NCI-H187 (cell line): ENCODE data around the gene TESK2.
"Not testable (repeated sequence)": the region's sequence is repeated elsewhere in the genome, so short reads cannot be mapped to it uniquely, and the experiment has no call there.

Source experiments
- DNase-seq, 2 experiments: peaks; one replicate each; lab custom pipeline; 2025; lab: John Stamatoyannopoulos, UW

Gene TESK2

GRCh38 chr1:45473302-45473701, 17.7 kb downstream of the TESK2 start:
- DNase-seq: no peak

DNA sequence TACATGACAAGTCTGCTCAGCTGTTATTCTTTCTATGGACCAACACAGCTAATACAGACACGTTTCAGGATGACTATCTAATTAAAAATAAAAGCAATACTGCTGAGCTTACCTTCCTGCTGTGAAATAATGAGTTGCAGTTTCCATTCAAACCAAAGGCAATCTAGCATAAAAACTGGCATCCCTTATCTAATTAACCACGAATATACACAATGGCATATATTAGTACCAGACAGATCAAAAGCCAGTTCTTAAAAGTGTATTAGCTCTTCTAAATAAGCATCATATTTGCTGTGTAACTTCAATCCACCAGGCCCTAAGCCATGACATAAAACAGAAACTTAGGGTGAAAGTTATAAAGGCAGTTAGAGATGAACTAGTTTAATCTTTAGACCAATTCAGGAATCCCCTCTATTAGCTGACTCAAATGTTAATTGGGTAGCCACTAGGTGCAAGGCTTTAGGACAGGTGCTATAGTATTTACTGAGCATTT, 20.6 kb downstream of the TESK2 start:
- DNase-seq: no peak

DNA sequence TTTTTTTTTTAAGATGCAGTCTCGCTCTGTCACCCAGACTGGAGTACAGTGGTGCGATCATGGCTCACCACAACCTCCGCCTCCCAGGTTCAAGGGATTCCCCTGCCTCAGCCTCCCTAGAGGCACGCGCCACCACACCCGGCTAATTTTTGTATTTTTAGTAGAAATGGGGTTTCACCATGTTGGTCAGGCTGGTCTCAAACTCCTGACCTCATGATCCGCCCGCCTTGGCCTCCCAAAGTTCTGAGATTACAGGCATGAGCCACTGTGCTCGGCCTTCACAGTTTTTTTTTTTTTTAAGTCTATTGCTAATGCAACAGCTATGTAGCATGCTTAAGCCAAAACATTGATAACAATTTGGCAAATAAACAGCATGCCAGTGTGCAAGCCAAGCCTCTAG, 23.6 kb downstream of the TESK2 start:
- DNase-seq: not testable (repeated sequence)

DNA sequence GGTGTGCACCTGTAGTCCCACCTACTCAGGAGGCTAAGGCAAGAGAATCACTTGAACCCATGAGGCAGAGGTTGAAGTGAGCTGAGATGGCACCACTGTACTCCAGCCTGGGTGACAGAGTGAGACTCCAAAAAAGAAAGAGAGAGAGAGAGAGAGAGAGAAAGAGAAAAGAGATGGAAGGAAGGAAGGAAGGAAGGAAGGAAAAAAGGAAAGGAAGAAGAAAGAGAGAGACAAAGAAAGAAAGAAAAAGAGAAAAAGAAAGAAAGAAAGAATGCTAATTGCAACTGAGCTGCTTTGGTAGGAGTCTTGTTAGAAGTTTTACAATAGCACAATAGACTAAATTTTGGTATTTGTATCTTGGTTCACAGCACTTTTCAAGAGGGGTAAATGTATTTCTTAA, 25.7 kb downstream of the TESK2 start:
- no peak for DNase-seq

- DNase-seq: no peak
Observed at GRCh38 chr1:45458894-45459293, 32.1 kb downstream of the TESK2 start.

DNA sequence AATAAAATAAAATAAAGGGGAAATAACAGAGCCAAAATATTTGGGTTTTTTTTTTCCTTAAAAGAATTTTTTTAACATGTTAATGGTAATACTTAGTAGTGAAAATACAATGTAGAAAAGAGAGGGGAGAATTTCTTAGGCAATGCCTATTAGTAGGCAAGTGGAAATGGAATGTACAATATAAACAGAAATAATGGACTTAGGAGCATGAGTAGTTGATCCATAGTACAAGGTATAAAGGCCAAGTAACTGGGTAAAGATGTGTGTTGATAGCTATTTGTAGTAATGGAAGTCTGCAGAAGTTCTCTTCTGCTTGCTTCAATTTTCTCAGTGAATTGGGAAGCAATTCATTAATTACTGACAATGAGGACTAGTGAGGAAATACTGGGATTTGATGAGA, 34.4 kb downstream of the TESK2 start:
- DNase-seq: no peak

- DNase-seq: no peak
Observed at GRCh38 chr1:45455162-45455561, 35.8 kb downstream of the TESK2 start.

DNA sequence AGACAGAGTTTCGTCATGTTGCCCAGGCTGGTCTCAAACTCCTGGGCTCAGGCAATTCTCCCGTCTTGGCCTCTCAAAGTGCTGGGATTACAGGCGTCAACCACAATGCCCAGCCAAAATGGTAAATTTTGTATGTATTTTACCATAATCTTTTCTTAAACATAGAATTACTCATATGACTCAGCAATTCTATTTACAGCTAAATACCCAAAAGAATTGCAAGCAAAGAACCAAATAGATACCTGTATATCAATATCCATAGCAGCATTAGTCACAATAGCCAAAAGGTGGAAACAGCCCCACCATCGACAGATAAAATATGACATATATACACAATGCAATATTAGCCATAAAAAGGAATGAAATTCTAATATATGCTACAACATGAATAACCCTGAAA, 36.5 kb downstream of the TESK2 start:
- no peak for DNase-seq

DNA sequence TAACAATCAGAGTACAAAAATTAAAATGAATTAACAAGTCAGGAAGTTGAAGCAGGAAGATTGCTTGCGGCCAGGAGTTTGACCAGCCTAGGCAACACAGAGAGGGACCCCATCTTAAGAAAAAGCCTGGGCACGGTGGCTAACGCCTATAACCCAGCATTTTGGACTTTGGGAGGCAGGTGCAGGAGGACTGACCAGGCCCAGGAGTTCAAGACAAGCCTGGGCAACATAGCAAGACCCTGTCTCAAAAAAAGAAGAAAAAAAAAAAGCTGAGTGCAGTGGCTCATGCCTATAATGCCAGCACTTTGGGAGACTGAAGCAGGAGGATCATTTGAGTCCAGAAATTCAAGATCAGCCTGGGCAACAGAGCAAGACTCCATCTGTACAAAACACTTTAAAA, 38.5 kb downstream of the TESK2 start:
- no peak for DNase-seq

DNA sequence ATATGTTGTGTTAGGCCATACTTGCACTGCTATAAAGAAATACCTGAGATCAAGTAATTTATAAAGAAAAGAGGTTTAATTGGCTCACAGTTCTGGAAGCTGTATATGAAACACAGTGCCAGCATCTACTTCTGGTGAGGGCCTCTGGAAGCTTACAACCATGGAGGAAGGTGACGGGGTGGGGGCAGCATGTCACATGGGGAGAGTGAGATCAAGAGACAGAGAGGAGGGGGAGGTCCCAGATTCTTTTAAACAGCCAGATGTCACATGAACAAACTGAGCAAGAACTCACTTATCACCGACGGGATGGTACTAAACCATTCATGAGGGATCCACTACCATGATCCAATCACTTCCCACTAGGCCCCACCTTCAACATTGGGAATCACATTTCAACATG, 42.6 kb downstream of the TESK2 start:
- no peak for DNase-seq

- DNase-seq: no peak
Observed at GRCh38 chr1:45446950-45447672, 43.9 kb downstream of the TESK2 start.

- DNase-seq: no peak
Observed at GRCh38 chr1:45446530-45446929, 44.4 kb downstream of the TESK2 start.

GRCh38 chr1:45444609-45445131, 46.3 kb downstream of the TESK2 start:
- DNase-seq: no peak

- DNase-seq: no peak
Observed at GRCh38 chr1:45443580-45444446, 47.1 kb downstream of the TESK2 start.

- no peak for DNase-seq
Observed at GRCh38 chr1:45442272-45442671, 48.7 kb downstream of the TESK2 start.

DNA sequence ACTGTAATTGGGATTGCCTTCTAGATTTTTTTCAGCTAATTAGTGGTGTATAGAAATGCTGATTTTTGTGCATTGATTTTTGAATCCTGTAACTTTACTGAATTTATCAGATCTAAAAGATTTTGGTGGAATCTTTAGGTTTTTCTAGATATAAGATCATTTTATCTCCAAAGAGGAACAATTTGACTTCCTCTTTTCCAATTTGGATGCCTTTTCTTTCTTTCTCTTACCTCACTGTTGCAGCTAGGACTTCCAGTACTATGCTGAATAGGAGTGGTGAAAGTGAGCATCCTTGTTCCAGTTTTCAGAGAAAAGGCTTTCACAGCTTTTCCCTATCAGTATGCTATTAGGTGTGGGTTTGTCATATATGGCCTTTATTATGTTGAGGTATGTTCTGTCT, 53.6 kb downstream of the TESK2 start:
- no peak for DNase-seq

GRCh38 chr1:45430490-45430889, 60.5 kb downstream of the TESK2 start:
- DNase-seq: no peak

- DNase-seq: no peak
Observed at GRCh38 chr1:45429561-45430159, 61.3 kb downstream of the TESK2 start.

GRCh38 chr1:45423906-45424678, 66.9 kb downstream of the TESK2 start:
- DNase-seq: no peak

GRCh38 chr1:45421935-45422334, 69.0 kb downstream of the TESK2 start:
- DNase-seq: no peak

DNA sequence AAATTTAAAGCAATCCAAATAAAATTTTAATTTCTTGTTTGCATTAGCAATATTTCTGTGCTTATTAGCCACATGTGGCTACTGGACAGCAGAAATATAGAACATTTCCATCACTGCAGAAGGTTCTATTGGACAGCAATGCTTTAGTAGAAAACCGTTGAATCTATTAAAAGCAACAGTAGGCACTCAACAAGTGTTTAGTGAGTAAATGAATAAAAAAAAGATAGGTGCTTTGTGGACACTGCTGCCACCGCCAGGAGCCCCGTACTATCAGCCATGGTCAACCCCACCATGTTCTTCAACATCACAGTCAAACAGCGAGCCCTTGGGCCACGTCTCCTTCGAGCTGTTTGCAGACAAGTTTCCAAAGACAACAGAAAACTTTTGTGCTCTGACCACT, 76.2 kb downstream of the TESK2 start:
- DNase-seq: no peak

- no peak for DNase-seq
Observed at GRCh38 chr1:45412899-45413298, 78.1 kb downstream of the TESK2 start.
